ENCODE data around the gene PANX1. TPM values are rescaled to one million over a fixed set of nuclear protein-coding genes. Genes with fewer than 3 reads are reported as not detected.

The PANX1 gene
- total RNA-seq, 3 donors from 2014 or later: 7.5 to 19.2 (median 9.0) TPM

DNA sequence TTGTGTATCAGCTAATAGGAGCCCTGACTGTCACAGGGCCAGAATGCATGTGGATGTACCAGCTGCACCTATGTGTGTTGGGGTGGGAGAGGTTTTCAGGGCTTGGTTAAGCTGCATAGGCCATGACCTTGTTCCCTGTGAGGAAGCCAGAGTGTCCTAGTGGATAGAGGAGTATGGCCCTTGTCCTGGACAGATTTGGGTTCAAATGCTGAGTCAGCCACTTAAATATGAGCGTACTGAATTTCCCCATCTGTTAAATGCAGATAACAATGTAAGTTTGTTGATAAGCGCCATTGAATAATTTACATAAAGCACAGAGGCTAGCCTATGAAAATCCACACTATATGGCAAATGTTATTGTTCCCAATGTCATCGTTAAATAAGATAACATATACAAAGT lies 74.4 kb downstream of the PANX1 start:
- Histone ChIP-seq H3K36me3 (ENCODE audit: low read depth) (no peaks in the 10 kb centered on the region), H3K4me3 (no peak overlapping the region), H3K4me1 (ENCODE audit: low read depth) (no peaks in the 10 kb centered on the region), H3K9me3 (no peaks in the 10 kb centered on the region)
- intact Hi-C loops (cut with DNase I, micrococcal nuclease): no loop called here
- no peak for ATAC-seq
- TF ChIP-seq, protein P1, sequence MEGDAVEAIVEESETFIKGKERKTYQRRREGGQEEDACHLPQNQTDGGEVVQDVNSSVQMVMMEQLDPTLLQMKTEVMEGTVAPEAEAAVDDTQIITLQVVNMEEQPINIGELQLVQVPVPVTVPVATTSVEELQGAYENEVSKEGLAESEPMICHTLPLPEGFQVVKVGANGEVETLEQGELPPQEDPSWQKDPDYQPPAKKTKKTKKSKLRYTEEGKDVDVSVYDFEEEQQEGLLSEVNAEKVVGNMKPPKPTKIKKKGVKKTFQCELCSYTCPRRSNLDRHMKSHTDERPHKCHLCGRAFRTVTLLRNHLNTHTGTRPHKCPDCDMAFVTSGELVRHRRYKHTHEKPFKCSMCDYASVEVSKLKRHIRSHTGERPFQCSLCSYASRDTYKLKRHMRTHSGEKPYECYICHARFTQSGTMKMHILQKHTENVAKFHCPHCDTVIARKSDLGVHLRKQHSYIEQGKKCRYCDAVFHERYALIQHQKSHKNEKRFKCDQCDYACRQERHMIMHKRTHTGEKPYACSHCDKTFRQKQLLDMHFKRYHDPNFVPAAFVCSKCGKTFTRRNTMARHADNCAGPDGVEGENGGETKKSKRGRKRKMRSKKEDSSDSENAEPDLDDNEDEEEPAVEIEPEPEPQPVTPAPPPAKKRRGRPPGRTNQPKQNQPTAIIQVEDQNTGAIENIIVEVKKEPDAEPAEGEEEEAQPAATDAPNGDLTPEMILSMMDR (IDR thresholded peaks at IDR 0.05): no peak
- DNase-seq: no peak

DNA sequence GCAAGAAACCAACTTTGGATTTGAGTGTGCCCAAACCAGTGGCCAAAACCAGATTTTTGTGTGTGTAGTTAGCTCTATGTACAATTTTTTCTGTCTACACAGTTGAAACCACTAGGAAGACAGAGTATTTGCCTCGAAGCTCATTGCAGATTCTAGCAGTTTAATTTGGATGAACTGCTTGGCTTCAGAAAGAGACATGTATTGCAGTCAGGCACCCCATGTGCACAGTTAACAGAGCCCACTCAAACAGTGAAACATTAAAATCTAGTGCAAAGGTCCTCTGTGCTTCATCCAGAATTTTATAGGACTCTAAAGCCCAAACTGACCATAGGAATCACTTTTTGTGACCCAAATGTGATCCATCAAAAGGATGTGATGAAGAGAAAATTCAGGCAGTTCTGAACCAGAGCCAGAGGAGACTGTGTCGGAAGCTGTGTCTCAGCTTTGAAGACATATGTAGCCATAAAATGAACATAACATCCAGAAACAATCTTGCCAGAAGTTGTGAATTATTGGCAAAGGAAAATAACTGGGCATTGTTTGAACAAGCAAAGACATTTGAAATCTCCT lies 82.7 kb downstream of the PANX1 start:
- Histone ChIP-seq H3K36me3 (ENCODE audit: low read depth) (no peaks in the 10 kb centered on the region), H3K4me3 (no peak overlapping the region), H3K9me3 (no peaks in the 10 kb centered on the region), H3K4me1 (ENCODE audit: low read depth) (no peaks in the 10 kb centered on the region)
- DNase-seq (no peak), ATAC-seq (no peak)
- TF ChIP-seq, protein P1 (IDR thresholded peaks at IDR 0.05): no peak
- intact Hi-C loops (cut with DNase I, micrococcal nuclease): no loop called here

DNA sequence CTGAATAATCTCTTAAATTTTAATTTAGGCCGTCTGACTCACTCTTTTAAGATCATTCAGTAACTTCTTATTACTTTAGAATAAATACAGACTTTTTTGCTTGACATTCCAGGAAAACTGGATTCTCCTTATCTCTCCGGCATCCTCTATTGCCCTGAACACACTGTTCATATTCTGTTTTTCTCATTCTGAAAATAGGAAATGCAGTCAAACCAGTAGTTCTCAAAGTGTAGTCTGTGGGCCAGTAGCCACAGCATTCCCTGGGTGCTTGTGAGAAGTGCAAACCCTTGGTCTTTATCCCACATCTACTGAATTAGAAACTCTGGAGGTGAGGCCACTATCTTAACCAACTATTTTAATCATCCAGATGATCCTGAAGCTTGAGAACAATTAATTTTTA lies 84.3 kb downstream of the PANX1 start:
- no peaks in the 10 kb centered on the region for H3K36me3 ChIP-seq (ENCODE audit: low read depth)
- ATAC-seq: no peak
- H3K4me1 ChIP-seq (ENCODE audit: low read depth): no peaks in the 10 kb centered on the region
- DNase-seq: no peak
- intact Hi-C loops (cut with DNase I, micrococcal nuclease): no loop called here
- H3K4me3 ChIP-seq: no peak overlapping the region
- H3K9me3 ChIP-seq: no peaks in the 10 kb centered on the region
- TF ChIP-seq, protein P1 (IDR thresholded peaks at IDR 0.05): no peak

- no peak overlapping the region for H3K4me3 ChIP-seq
- no peak for ATAC-seq
- H3K36me3 ChIP-seq (ENCODE audit: low read depth): no peaks in the 10 kb centered on the region
- H3K4me1 ChIP-seq (ENCODE audit: low read depth): no peaks in the 10 kb centered on the region
- H3K9me3 ChIP-seq: peaks cover 20% of the 10 kb centered on the region
- intact Hi-C loops (cut with DNase I, micrococcal nuclease): no loop called here
- DNase-seq: no peak
- TF ChIP-seq, protein P1 (IDR thresholded peaks at IDR 0.05): no peak
Observed at GRCh38 chr11:94217705-94218104, 89.1 kb downstream of the PANX1 start.

- TF ChIP-seq, protein P1 (IDR thresholded peaks at IDR 0.05): no peak
- ATAC-seq (no peak), DNase-seq (no peak)
- intact Hi-C loops (cut with DNase I, micrococcal nuclease): no loop called here
- Histone ChIP-seq H3K9me3 (peaks cover 20% of the 10 kb centered on the region), H3K4me3 (no peak overlapping the region), H3K4me1 (ENCODE audit: low read depth) (no peaks in the 10 kb centered on the region), H3K36me3 (ENCODE audit: low read depth) (no peaks in the 10 kb centered on the region)
Observed at GRCh38 chr11:94218372-94218771, 89.7 kb downstream of the PANX1 start.

- H3K4me1 ChIP-seq (ENCODE audit: low read depth): no peaks in the 10 kb centered on the region
- no peaks in the 10 kb centered on the region for H3K36me3 ChIP-seq (ENCODE audit: low read depth)
- peaks cover 20% of the 10 kb centered on the region for H3K9me3 ChIP-seq
- TF ChIP-seq, protein P1 (IDR thresholded peaks at IDR 0.05): no peak
- DNase-seq (no peak), ATAC-seq (no peak)
- intact Hi-C loops (cut with DNase I, micrococcal nuclease): no loop called here
- H3K4me3 ChIP-seq: no peak overlapping the region
Observed at GRCh38 chr11:94219771-94220170, 91.1 kb downstream of the PANX1 start.
